Prostate gland (tissue), 2 donors: ENCODE data around the gene FRYL. TPM values are rescaled to one million over a fixed set of nuclear protein-coding genes. Genes with fewer than 3 reads are reported as not detected.

Experiments
- DNase-seq: peaks from one replicate; pipeline ENCODE4 v3.0.0-alpha.2; 2019; ENCODE audit warnings: low spot score
- H3K27ac ChIP-seq, 2 donors: fragments of 200-600 bp; sonication (generic); 2 replicates each; pipeline ENCODE4 v1.5.1; 2017 to 2019
- H3K27me3 ChIP-seq: fragments of 200-600 bp; sonication (generic); replicated peaks from 2 replicates; pipeline ENCODE4 v1.5.1; 2019; ENCODE audit not compliant: insufficient read depth
- H3K36me3 ChIP-seq, 2 donors: fragments of 200-600 bp; sonication (generic); 1 replicate in 1 of 2; 2 replicates in 1 of 2; pipeline versions ENCODE4 v1.5.1 to v1.8.1; 2017 to 2019
- H3K4me1 ChIP-seq: fragments of 200-600 bp; sonication (generic); replicated peaks from 2 replicates; pipeline ENCODE4 v1.5.1; 2019
- H3K4me3 ChIP-seq, 2 donors: fragments of 200-600 bp; sonication (generic); 2 replicates each; pipeline ENCODE4 v1.5.1; 2017 to 2019
- H3K9me3 ChIP-seq: fragments of 200-600 bp; sonication (generic); 2 replicates; pipeline ENCODE4 v1.5.1; 2017
- POLR2A ChIP-seq: fragments of 450-650 bp; IDR thresholded peaks from one replicate; pipeline ENCODE4 v1.6.1; 2016; ENCODE audit warnings: antibody characterized with exemption, mild to moderate bottlenecking
- POLR2AphosphoS5 ChIP-seq: sonication (generic); formaldehyde crosslinking; IDR thresholded peaks from one replicate; pipeline ENCODE4 v1.6.1; 2017; ENCODE audit warnings: antibody characterized with exemption
- WGBS: methylation state at CpG from one replicate; pipeline ENCODE4 v1.1.5; 2018; 5-methylcytosine and 5-hydroxymethylcytosine counted together
- intact Hi-C: fragments of 100-400 bp; cut with DNase I; formaldehyde crosslinking; loops from one replicate; pipeline ENCODE4 v1.14.2; 2022
- total RNA-seq, 2 donors: library from RNA; depleted of rRNA; stranded (reverse); fragments of >200 nt; gene quantifications; one replicate each; pipeline ENCODE4 v1.1.0, GENCODE V29; 2016
- TF ChIP-seq, protein P1 (sequence below), 4 experiments: fragments of 200-600 bp in 2 of 4; fragments of 450-650 bp in 2 of 4; sonication (generic) in 2 of 4; IDR thresholded peaks; 1 replicate in 3 of 4; 2 replicates in 1 of 4; pipeline ENCODE4 v1.5.1; 2016 to 2019; ENCODE audit warnings: antibody characterized with exemption in 4 of 4, mild to moderate bottlenecking in 2 of 4, moderate library complexity in 2 of 4

The FRYL gene
- total RNA-seq, 2 donors from 2014 or later: 40.0 to 47.6 TPM

DNA sequence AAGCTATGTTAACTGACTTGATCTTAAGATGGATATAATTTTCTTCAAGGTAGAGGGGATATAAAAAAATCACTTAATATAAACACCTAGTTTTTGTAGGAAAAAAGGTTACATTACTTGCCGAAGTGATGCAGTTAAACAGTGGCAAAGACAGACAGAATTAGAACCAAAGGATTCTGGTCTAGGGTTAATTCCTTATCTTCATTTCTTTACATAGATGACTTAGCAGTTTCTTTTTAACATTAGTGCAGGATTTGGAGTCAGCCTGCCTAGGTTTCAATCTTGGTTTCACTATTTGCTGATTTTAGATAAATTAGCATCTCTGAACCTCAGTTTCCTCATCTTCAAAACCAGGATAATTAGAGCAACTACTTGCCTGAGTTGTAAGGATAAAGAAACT is 275.7 kb downstream of the FRYL start:
- H3K27me3 ChIP-seq: no peaks in the 10 kb centered on the region
- TF ChIP-seq, protein P1, sequence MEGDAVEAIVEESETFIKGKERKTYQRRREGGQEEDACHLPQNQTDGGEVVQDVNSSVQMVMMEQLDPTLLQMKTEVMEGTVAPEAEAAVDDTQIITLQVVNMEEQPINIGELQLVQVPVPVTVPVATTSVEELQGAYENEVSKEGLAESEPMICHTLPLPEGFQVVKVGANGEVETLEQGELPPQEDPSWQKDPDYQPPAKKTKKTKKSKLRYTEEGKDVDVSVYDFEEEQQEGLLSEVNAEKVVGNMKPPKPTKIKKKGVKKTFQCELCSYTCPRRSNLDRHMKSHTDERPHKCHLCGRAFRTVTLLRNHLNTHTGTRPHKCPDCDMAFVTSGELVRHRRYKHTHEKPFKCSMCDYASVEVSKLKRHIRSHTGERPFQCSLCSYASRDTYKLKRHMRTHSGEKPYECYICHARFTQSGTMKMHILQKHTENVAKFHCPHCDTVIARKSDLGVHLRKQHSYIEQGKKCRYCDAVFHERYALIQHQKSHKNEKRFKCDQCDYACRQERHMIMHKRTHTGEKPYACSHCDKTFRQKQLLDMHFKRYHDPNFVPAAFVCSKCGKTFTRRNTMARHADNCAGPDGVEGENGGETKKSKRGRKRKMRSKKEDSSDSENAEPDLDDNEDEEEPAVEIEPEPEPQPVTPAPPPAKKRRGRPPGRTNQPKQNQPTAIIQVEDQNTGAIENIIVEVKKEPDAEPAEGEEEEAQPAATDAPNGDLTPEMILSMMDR (IDR thresholded peaks at IDR 0.05): no peak
- no peak for TF ChIP-seq POLR2A
- TF ChIP-seq POLR2AphosphoS5: no peak
- H3K36me3 ChIP-seq: peaks cover 0 to 1% of the 10 kb centered on the region in 2 donors
- H3K4me3 ChIP-seq: no peak overlapping the region
- intact Hi-C loops: no loop called here
- H3K27ac ChIP-seq: no peak overlapping the region
- H3K4me1 ChIP-seq: no peaks in the 10 kb centered on the region
- H3K9me3 ChIP-seq: no peaks in the 10 kb centered on the region
- 79% methylated on average over 1 of the region's 1 CpG for WGBS
- no peak for DNase-seq

DNA sequence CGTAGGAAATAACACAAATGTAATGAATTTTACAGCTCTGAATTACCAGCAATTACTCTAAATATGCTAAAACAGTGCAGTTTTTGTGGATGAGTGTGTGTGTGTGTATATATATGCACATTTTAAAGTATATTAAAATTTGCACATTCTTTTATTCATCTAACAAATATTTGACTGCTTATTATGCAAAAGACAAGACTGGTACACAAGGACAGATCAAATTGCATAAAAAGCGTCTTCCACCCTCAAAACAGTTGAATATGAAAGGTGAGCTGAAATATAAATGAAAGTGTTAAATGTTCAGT is 276.1 kb downstream of the FRYL start:
- intact Hi-C loops: no loop called here
- H3K36me3 ChIP-seq: no peaks in the 10 kb centered on the region
- 92% methylated on average over 2 of the region's 2 CpGs for WGBS

GRCh38 chr4:48503233-48504025 is 276.6 kb downstream of the FRYL start:
- Histone ChIP-seq H3K4me3 (no peak overlapping the region), H3K36me3 (no peaks in the 10 kb centered on the region), H3K27ac (no peak overlapping the region), H3K4me1 (no peaks in the 10 kb centered on the region), H3K9me3 (no peaks in the 10 kb centered on the region), H3K27me3 (no peaks in the 10 kb centered on the region)
- intact Hi-C loops: no loop called here
- TF ChIP-seq POLR2AphosphoS5 (no peak), POLR2A (no peak)
- TF ChIP-seq, protein P1 (IDR thresholded peaks at IDR 0.05): no peak
- no peak for DNase-seq
- WGBS: 57% methylated on average over 4 of the region's 4 CpGs

More for the DNA sequence above, 276.1 kb downstream of the FRYL start:
- no peak for DNase-seq
- Histone ChIP-seq H3K4me3 (no peak overlapping the region), H3K27ac (no peak overlapping the region), H3K9me3 (no peaks in the 10 kb centered on the region), H3K27me3 (no peaks in the 10 kb centered on the region), H3K4me1 (no peaks in the 10 kb centered on the region)
- TF ChIP-seq, protein P1 (IDR thresholded peaks at IDR 0.05): no peak
- TF ChIP-seq POLR2A (no peak), POLR2AphosphoS5 (no peak)

DNA sequence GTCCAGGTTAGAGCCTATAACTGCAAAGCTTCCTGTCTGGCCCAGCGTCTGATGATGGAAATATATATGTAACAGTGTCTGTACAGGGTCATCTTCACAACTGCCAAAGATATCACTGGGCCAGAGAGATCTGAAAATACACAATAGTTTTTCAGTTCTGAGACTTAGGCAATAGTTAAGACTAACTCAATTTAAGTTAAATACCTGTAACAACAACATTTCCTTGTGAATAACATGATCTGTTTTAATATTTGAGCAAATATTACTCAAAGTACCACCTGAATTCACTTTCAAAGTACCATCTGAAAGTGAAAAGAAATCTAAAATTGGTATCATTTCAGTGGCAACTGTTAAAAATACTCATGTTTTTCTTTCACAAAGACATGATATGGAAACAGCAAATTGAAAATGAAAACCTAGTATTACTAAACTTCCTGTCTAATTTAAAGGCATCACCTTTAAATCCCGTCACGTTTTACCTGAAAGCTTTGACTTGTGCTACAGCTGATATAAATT is 280.5 kb downstream of the FRYL start:
- no peak for TF ChIP-seq POLR2A
- TF ChIP-seq POLR2AphosphoS5: no peak
- TF ChIP-seq, protein P1 (IDR thresholded peaks at IDR 0.05): no peak
- Histone ChIP-seq H3K4me1 (no peaks in the 10 kb centered on the region), H3K27me3 (no peaks in the 10 kb centered on the region), H3K36me3 (no peaks in the 10 kb centered on the region), H3K27ac (no peak overlapping the region), H3K9me3 (no peaks in the 10 kb centered on the region), H3K4me3 (no peak overlapping the region)
- DNase-seq: no peak
- intact Hi-C loops: no loop called here
- 78% methylated on average over 3 of the region's 3 CpGs for WGBS

DNA sequence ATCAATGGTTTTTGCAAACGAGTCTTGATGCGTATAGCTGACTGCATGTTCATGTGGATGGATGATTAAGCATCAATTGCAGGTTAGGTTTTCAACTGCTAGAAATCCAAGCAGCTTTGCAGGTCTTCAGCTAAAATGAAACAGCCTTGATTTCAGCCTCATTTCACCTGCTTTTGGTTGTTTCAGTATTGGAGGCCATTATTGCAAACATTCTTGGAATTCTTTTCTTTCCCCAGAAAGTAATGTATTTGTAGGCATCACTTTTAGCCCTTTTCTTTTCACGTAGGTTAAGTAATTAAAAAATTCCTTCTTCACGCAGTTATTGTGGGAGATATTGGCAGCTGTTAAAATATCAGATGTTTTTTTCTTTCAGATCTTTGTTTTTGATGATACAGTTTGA is 281.2 kb downstream of the FRYL start:
- Histone ChIP-seq H3K27ac (no peak overlapping the region), H3K36me3 (no peaks in the 10 kb centered on the region), H3K9me3 (no peaks in the 10 kb centered on the region), H3K4me1 (no peaks in the 10 kb centered on the region), H3K27me3 (no peaks in the 10 kb centered on the region), H3K4me3 (no peak overlapping the region)
- TF ChIP-seq, protein P1 (IDR thresholded peaks at IDR 0.05): no peak
- TF ChIP-seq POLR2AphosphoS5 (no peak), POLR2A (no peak)
- DNase-seq: no peak
- 88% methylated on average over 4 of the region's 4 CpGs for WGBS
- intact Hi-C loops: no loop called here
